ENCODE data around the gene GSTA5.

The GSTA5 gene

GRCh38 chr6:52840763-52841585 is at the start of gene GSTA5:
Gene GSTA5, minus strand, starts transcription at chr6:52840813.
- H3K4me3 ChIP-seq (ENCODE audit: control insufficient read depth, low read depth, low read length), result no peak within 1 kb of the TSS
- DNase-seq (ENCODE audit: low read depth), result no peak
- no peak for TF ChIP-seq CTCF (conservative IDR thresholded peaks at IDR 0.05; ENCODE audit: control insufficient read depth, insufficient read depth, low read depth, low read length)

GRCh38 chr6:52890018-52890417 is 49.4 kb upstream of the GSTA5 start:
- H3K4me3 ChIP-seq (ENCODE audit: control insufficient read depth, low read depth, low read length), result no peak overlapping the region
- no peak for DNase-seq (ENCODE audit: low read depth)
- TF ChIP-seq CTCF (conservative IDR thresholded peaks at IDR 0.05; ENCODE audit: control insufficient read depth, insufficient read depth, low read depth, low read length), result no peak

GRCh38 chr6:52887910-52888524 is 47.4 kb upstream of the GSTA5 start:
- no peak for TF ChIP-seq CTCF (conservative IDR thresholded peaks at IDR 0.05; ENCODE audit: control insufficient read depth, insufficient read depth, low read depth, low read length)
- peak; percentile 26 for DNase-seq (ENCODE audit: low read depth)

GRCh38 chr6:52881996-52882841 is 41.6 kb upstream of the GSTA5 start:
- DNase-seq (ENCODE audit: low read depth), result peak; percentile 73
- peak; percentile 86 for TF ChIP-seq CTCF (conservative IDR thresholded peaks at IDR 0.05; ENCODE audit: control insufficient read depth, insufficient read depth, low read depth, low read length)
- peak overlapping the region; percentile 59 for H3K4me3 ChIP-seq (ENCODE audit: control insufficient read depth, low read depth, low read length)

More at GRCh38 chr6:52887910-52888524, 47.4 kb upstream of the GSTA5 start:
- no peak overlapping the region for H3K4me3 ChIP-seq (ENCODE audit: control insufficient read depth, low read depth, low read length)

GRCh38 chr6:52881662-52881995 is 41.0 kb upstream of the GSTA5 start:
- H3K4me3 ChIP-seq (ENCODE audit: control insufficient read depth, low read depth, low read length), result peak overlapping the region; percentile 59
- DNase-seq (ENCODE audit: low read depth), result no peak

More at GRCh38 chr6:52881662-52881995, 41.0 kb upstream of the GSTA5 start:
- TF ChIP-seq CTCF (conservative IDR thresholded peaks at IDR 0.05; ENCODE audit: control insufficient read depth, insufficient read depth, low read depth, low read length), result no peak
